A673 (cell line): ENCODE results near the gene COQ7. TPM values are rescaled to one million over a fixed set of nuclear protein-coding genes. Genes with fewer than 3 reads are reported as not detected.
A peak's percentile ranks its signal among the peaks of the same experiment; 100 is the strongest.

Source experiments
- BruUV-seq: library from RNA; stranded (reverse); fragments of 400-500 nt; replicated peaks from 2 replicates; lab custom pipeline; 2021; lab: Mats Ljungman, UMichigan
- CTCF ChIA-PET: fragments of 300-600 bp; sonication (Branson Sonifier 250); formaldehyde crosslinking; loops from one replicate; lab custom pipeline; 2022; ENCODE audit warnings: antibody characterized with exemption; lab: Charles Lee
- POLR2A ChIA-PET: fragments of 300-600 bp; sonication (Branson Sonifier 250); formaldehyde crosslinking; loops from one replicate; lab custom pipeline; 2022; ENCODE audit warnings: antibody characterized with exemption; ENCODE audit not compliant: low non-redundant PET; lab: Charles Lee
- DNase-seq: peaks from one replicate; pipeline ENCODE4 v3.0.0-alpha.2; 2015; ENCODE audit warnings: low spot score
- H3K27ac ChIP-seq: fragments of 200-600 bp; sonication (generic); 2 replicates; pipeline ENCODE4 v1.5.1; 2016; ENCODE audit warnings: mixed run types, low read depth, mild to moderate bottlenecking, mixed read lengths, antibody characterized with exemption, low read length; ENCODE audit not compliant: poor library complexity, severe bottlenecking
- H3K27me3 ChIP-seq: fragments of 200-600 bp; sonication (generic); replicated peaks from 2 replicates; pipeline ENCODE4 v1.6.1; 2017; ENCODE audit warnings: mixed run types, low read depth, mild to moderate bottlenecking, mixed read lengths, antibody characterized with exemption, low read length; ENCODE audit not compliant: insufficient read depth, poor library complexity
- H3K36me3 ChIP-seq: fragments of 200-600 bp; sonication (generic); 2 replicates; pipeline ENCODE4 v1.6.1; 2016; ENCODE audit warnings: mixed run types, mild to moderate bottlenecking, mixed read lengths, antibody characterized with exemption, low read length; ENCODE audit not compliant: insufficient read depth, poor library complexity, severe bottlenecking
- H3K4me1 ChIP-seq: fragments of 200-600 bp; sonication (generic); 2 replicates; pipeline ENCODE4 v1.6.1; 2017; ENCODE audit warnings: mixed run types, mild to moderate bottlenecking, mixed read lengths, antibody characterized with exemption, low read length; ENCODE audit not compliant: insufficient read depth, poor library complexity, severe bottlenecking
- H3K4me3 ChIP-seq: fragments of 200-600 bp; sonication (generic); 2 replicates; pipeline ENCODE4 v1.5.1; 2016; ENCODE audit warnings: low read depth, mixed run types, mild to moderate bottlenecking, mixed read lengths, low read length; ENCODE audit not compliant: poor library complexity, severe bottlenecking
- H3K9me3 ChIP-seq: fragments of 200-600 bp; sonication (generic); 2 replicates; pipeline ENCODE4 v1.6.1; 2016; ENCODE audit warnings: mixed run types, low read depth, mild to moderate bottlenecking, mixed read lengths, antibody characterized with exemption, low read length; ENCODE audit not compliant: poor library complexity, severe bottlenecking
- CTCF ChIP-seq: fragments of 300-800, 200-600 bp; sonication (generic); conservative IDR thresholded peaks from 2 replicates; pipeline ENCODE4 v1.5.1; 2017; ENCODE audit warnings: low read depth, mild to moderate bottlenecking, antibody characterized with exemption, low read length, moderate library complexity, mixed read lengths
- EZH2 ChIP-seq: fragments of 200-600 bp; sonication (generic); IDR thresholded peaks from 2 replicates; pipeline ENCODE4 v1.6.1; 2017; ENCODE audit warnings: borderline replicate concordance, low read depth, mild to moderate bottlenecking, mixed read lengths, antibody characterized with exemption, low read length; ENCODE audit not compliant: poor library complexity, severe bottlenecking
- intact Hi-C: fragments of 100-400 bp; cut with micrococcal nuclease; formaldehyde crosslinking; loops from one replicate; pipeline ENCODE4 v1.10.0; 2022; ENCODE audit not compliant: unreplicated experiment
- total RNA-seq: library from RNA; stranded (reverse); gene quantifications from 2 replicates; pipeline ENCODE4 v1.2.3, GENCODE V29; 2021

Gene COQ7
- total RNA-seq, 1 experiment from 2014 or later = 24.3 TPM

- Histone ChIP-seq H3K4me3 (peak overlapping the region; percentile 41), H3K4me1 (peaks cover 5% of the 10 kb centered on the region), H3K36me3 (no peaks in the 10 kb centered on the region), H3K9me3 (peaks cover 2% of the 10 kb centered on the region), H3K27me3 (no peaks in the 10 kb centered on the region), H3K27ac (no peak overlapping the region)
- no peak for TF ChIP-seq CTCF
- no peak for TF ChIP-seq EZH2
- ChIA-PET CTCF (interaction anchor here (0.6 to 1.6 kb wide), 7 partner anchors 16 to 417 kb away, joined by 3 to 22 read pairs (median 7); partner anchors contain the start of gene TMC7), POLR2A (interaction anchor here (0.5 to 0.7 kb wide), 3 partner anchors 27 to 329 kb away, joined by 3 to 12 read pairs (median 3); no protein-coding TSS in a partner anchor)
- intact Hi-C loops = loop anchor here (1.0 kb wide), 5 partner anchors 58 to 417 kb away; no protein-coding TSS in a partner anchor
- BruUV-seq = no TSS peak
- no peak for DNase-seq
These were observed 18.3 kb downstream of the COQ7 start for GRCh38 chr16:19085679-19086200.

GRCh38 chr16:19086322-19087199 lies 19.1 kb downstream of the COQ7 start:
- Histone ChIP-seq H3K4me3 (peak overlapping the region; percentile 41), H3K36me3 (no peaks in the 10 kb centered on the region), H3K9me3 (no peaks in the 10 kb centered on the region), H3K27me3 (no peaks in the 10 kb centered on the region), H3K27ac (no peak overlapping the region), H3K4me1 (peaks cover 5% of the 10 kb centered on the region)
- CTCF ChIA-PET = interaction anchor here (0.6 to 1.6 kb wide), 8 partner anchors 16 to 490 kb away, joined by 3 to 22 read pairs (median 6); partner anchors contain the start of gene TMC7
- DNase-seq = peak; percentile 88
- no peak for TF ChIP-seq EZH2
- peak; percentile 99 for TF ChIP-seq CTCF
- BruUV-seq = no TSS peak
- POLR2A ChIA-PET = interaction anchor here (0.5 to 0.7 kb wide), 2 partner anchors 27 to 329 kb away, joined by 3 to 12 read pairs; no protein-coding TSS in a partner anchor
- intact Hi-C loops = loop anchor here (1.0 kb wide), 5 partner anchors 57 to 416 kb away; no protein-coding TSS in a partner anchor

- TF ChIP-seq EZH2 (no peak), CTCF (no peak)
- H3K4me1 ChIP-seq = peaks cover 5% of the 10 kb centered on the region
- no peak for DNase-seq
- no peaks in the 10 kb centered on the region for H3K36me3 ChIP-seq
- no peak overlapping the region for H3K27ac ChIP-seq
- H3K4me3 ChIP-seq = no peak overlapping the region
- POLR2A ChIA-PET = interaction anchor here (0.6 kb wide), 1 partner anchor 382 kb away, joined by 8 read pairs; no protein-coding TSS in a partner anchor
- intact Hi-C loops = no loop called here
- H3K9me3 ChIP-seq = no peaks in the 10 kb centered on the region
- CTCF ChIA-PET = no interaction called here
- H3K27me3 ChIP-seq = no peaks in the 10 kb centered on the region
- BruUV-seq = no TSS peak
These were observed 21.0 kb downstream of the COQ7 start for GRCh38 chr16:19088341-19088916.
